BE2C (cell line): ENCODE results near the gene TFAM.
A peak's percentile ranks its signal among the peaks of the same experiment; 100 is the strongest.
"Not testable (repeated sequence)": the region's sequence is repeated elsewhere in the genome, so short reads cannot be mapped to it uniquely, and the experiment has no call there.

Experiments
- DNase-seq: peaks from one replicate; pipeline ENCODE4 v3.0.0-alpha.2; 2020
- H3K27me3 ChIP-seq: fragments of 250-450 bp; sonication (Bioruptor Pico); 2 replicates; pipeline ENCODE4 v1.5.1; 2020; ENCODE audit warnings: mild to moderate bottlenecking
- H3K36me3 ChIP-seq: fragments of 250-450 bp; sonication (Bioruptor Pico); 2 replicates; pipeline ENCODE4 v1.5.1; 2020; ENCODE audit warnings: mild to moderate bottlenecking
- H3K4me1 ChIP-seq: fragments of 250-450 bp; sonication (Bioruptor Pico); 2 replicates; pipeline ENCODE4 v1.5.1; 2020
- H3K4me3 ChIP-seq: 2 replicates; pipeline ENCODE4 v1.5.1; 2011; ENCODE audit warnings: low read depth, low read length
- H3K9me3 ChIP-seq: fragments of 250-450 bp; sonication (Bioruptor Pico); 2 replicates; pipeline ENCODE4 v1.5.1; 2020
- CTCF ChIP-seq: IDR thresholded peaks from 2 replicates; pipeline ENCODE4 v1.5.1; 2012; ENCODE audit warnings: mild to moderate bottlenecking, low read depth, low read length

The TFAM gene

GRCh38 chr10:58409956-58410610 lies 24.9 kb downstream of the TFAM start:
- Histone ChIP-seq H3K27me3 (no peaks in the 10 kb centered on the region), H3K36me3 (no peaks in the 10 kb centered on the region), H3K4me3 (no peak overlapping the region), H3K4me1 (no peaks in the 10 kb centered on the region), H3K9me3 (no peaks in the 10 kb centered on the region)
- no peak for TF ChIP-seq CTCF
- no peak for DNase-seq

DNA sequence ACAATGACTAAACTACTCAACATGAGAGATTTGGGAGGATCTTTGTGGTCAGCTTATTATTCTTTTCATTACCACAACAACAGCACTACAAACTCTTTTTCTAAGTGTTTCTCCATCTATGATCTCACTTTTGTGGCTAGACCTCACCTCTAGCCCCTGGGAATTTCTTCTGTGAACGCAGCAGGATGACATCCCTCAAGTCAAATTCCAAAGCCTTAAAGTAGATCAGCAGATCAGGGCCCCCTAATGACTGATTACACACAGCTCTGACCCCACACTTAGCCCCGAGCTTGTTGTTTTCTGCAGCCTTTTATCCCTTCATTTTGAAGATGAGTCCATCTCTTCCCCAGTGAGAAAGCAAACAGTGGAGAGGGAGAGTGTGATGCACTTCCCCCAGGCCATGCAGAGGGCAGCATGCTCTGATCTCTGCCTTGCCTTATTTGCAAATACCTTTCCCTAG lies 27.3 kb downstream of the TFAM start:
- no peak for DNase-seq
- H3K4me1 ChIP-seq: no peaks in the 10 kb centered on the region

DNA sequence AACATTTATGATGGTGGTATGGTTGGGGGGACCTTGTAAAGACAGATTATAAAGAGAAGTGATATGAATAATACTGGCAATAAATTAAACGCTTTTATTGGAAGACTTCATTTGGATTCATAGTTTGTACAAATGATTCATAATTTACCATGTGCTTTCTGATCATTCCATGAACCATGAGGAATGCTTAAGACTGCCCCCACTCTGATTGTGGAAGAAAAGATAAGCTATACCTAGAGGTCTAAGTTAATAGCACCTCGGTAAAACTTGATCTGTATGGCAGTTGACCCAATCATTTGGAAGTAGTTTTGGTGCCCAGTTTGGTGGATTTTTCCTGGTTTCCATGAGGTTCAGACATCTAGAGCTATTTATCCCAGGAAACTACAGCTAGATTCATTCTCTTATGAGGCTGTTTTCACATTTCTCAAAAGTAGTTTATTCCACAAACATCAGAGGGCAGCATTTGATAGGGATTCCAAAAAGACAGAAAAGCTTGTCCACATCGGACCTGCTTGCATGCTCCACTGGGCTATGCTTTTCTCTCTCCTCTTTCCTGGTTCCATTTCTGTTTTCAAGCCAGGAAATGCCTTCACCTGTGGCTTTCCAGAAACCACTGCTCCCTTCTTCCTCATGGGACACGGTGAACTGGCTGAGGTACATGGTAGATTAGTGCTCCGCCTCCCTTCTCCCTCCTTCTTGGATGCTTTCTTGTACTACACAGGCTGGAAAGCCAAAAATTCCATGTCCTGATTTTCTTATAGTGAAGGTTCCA lies 29.2 kb downstream of the TFAM start:
- Histone ChIP-seq H3K27me3 (no peaks in the 10 kb centered on the region), H3K36me3 (no peaks in the 10 kb centered on the region), H3K4me3 (no peak overlapping the region), H3K4me1 (no peaks in the 10 kb centered on the region), H3K9me3 (no peaks in the 10 kb centered on the region)
- TF ChIP-seq CTCF: peak; percentile 48
- no peak for DNase-seq

More for the DNA sequence above, 27.3 kb downstream of the TFAM start:
- H3K36me3 ChIP-seq: no peaks in the 10 kb centered on the region
- H3K4me3 ChIP-seq: no peak overlapping the region
- TF ChIP-seq CTCF: no peak
- H3K27me3 ChIP-seq: no peaks in the 10 kb centered on the region
- H3K9me3 ChIP-seq: no peaks in the 10 kb centered on the region

DNA sequence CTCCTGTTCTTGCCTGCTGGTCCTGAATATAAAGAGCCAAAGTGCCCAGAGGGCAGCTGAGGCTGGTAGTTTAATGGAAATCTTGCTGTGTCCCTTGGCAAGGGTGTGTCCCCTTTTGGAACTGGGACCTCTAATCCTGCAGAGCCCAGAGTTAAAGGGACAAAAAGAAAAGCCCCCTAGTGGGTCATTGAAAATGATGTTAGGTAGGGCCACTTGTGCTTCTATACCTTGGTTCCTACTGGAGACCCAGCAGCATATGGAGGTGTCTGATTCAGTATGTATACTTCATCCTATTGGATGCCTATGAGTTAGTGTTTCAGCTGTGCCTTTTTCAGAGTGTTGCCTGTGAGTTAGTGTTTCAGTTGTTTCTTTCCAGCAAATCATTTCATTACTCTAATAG lies 30.5 kb downstream of the TFAM start:
- H3K36me3 ChIP-seq: no peaks in the 10 kb centered on the region
- no peaks in the 10 kb centered on the region for H3K9me3 ChIP-seq
- DNase-seq: no peak
- no peak for TF ChIP-seq CTCF
- H3K4me3 ChIP-seq: no peak overlapping the region
- H3K4me1 ChIP-seq: no peaks in the 10 kb centered on the region
- no peaks in the 10 kb centered on the region for H3K27me3 ChIP-seq

DNA sequence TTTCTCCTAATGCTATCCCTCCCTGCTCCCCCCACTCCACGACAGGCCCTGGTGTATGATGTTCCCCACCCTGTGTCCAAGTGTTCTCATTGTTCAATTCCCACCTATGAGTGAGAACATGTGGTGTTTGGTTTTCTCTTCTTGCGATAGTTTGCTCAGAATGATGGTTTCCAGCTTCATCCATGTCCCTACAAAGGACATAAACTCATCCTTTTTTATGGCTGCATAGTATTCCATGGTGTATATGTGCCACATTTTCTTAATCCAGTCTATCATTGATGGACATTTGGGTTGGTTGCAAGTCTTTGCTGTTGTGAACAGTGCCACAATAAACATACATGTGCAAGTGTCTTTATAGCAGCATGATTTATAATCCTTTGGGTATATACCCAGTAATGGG lies 32.7 kb downstream of the TFAM start:
- not testable (repeated sequence) for H3K9me3 ChIP-seq, H3K27me3 ChIP-seq, H3K36me3 ChIP-seq, DNase-seq, H3K4me1 ChIP-seq, H3K4me3 ChIP-seq

DNA sequence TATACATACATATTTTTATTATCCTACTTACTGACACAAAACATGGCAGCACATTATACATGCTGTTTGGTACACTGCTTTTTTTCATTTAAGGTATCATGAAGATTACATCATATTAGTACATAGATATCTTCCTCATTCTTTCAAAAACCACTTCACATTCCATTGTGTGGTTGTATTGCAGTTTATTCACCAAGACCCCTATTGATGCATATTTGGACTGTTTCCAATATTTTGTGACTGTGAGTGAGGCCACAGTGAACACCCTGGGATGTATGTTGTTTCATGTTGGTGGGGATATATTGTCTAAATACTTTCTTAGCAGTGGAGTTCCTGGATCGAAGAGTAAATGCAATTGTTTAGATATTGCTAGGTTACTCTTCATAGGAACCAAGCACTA lies 39.0 kb downstream of the TFAM start:
- no peak for TF ChIP-seq CTCF
- no peak overlapping the region for H3K4me3 ChIP-seq
- no peaks in the 10 kb centered on the region for H3K27me3 ChIP-seq
- no peak for DNase-seq
- H3K36me3 ChIP-seq: no peaks in the 10 kb centered on the region
- no peaks in the 10 kb centered on the region for H3K4me1 ChIP-seq
- H3K9me3 ChIP-seq: no peaks in the 10 kb centered on the region; the same call in none of the 2 replicates

GRCh38 chr10:58428436-58428835 lies 43.2 kb downstream of the TFAM start:
- H3K4me1 ChIP-seq, H3K36me3 ChIP-seq, H3K27me3 ChIP-seq, DNase-seq, H3K4me3 ChIP-seq, H3K9me3 ChIP-seq: not testable (repeated sequence)
